HL-60/S4 treated with phorbol 12-myristate 13-acetate at 8.2 ng/mL for 4 days and 3 days (cell line): ENCODE measurements around the gene LILRB5.
"Not testable (repeated sequence)": the region's sequence is repeated elsewhere in the genome, so short reads cannot be mapped to it uniquely, and the experiment has no call there.

Experiments used
- in situ Hi-C: fragments of 300-500 bp; cut with MboI; formaldehyde crosslinking; loops from 2 replicates; pipeline ENCODE4 v1.15.0; 2022; ENCODE audit warnings: low sequenced_read_pairs

LILRB5 gene

GRCh38 chr19:54245936-54246335 lies 11.1 kb downstream of the LILRB5 start:
- in situ Hi-C loops = no loop called here

GRCh38 chr19:54243809-54244208 lies 13.3 kb downstream of the LILRB5 start:
- in situ Hi-C loops = not testable (repeated sequence)

GRCh38 chr19:54242646-54243045 lies 14.4 kb downstream of the LILRB5 start, which contains the start of gene LILRA6:
Gene LILRA6 (minus strand): TSS chr19:54242790.
- in situ Hi-C loops = not testable (repeated sequence)

- in situ Hi-C loops = not testable (repeated sequence)
Measured at GRCh38 chr19:54242234-54242633, 14.8 kb downstream of the LILRB5 start.

GRCh38 chr19:54240372-54241336 lies 16.4 kb downstream of the LILRB5 start:
- in situ Hi-C loops = not testable (repeated sequence)

- in situ Hi-C loops = not testable (repeated sequence)
Measured at GRCh38 chr19:54239491-54240371, 17.3 kb downstream of the LILRB5 start.

GRCh38 chr19:54233941-54234340 lies 23.1 kb downstream of the LILRB5 start:
- in situ Hi-C loops = no loop called here

- in situ Hi-C loops = no loop called here
Measured at GRCh38 chr19:54231077-54231931, 25.8 kb downstream of the LILRB5 start.

GRCh38 chr19:54230031-54230430 lies 27.0 kb downstream of the LILRB5 start:
- in situ Hi-C loops = no loop called here

- in situ Hi-C loops = no loop called here
Measured at GRCh38 chr19:54229146-54229545, 27.9 kb downstream of the LILRB5 start.

GRCh38 chr19:54224619-54225018 lies 32.5 kb downstream of the LILRB5 start:
- in situ Hi-C loops = not testable (repeated sequence)

GRCh38 chr19:54223937-54224281 lies 33.2 kb downstream of the LILRB5 start:
- in situ Hi-C loops = not testable (repeated sequence)

GRCh38 chr19:54223277-54223936 lies 33.7 kb downstream of the LILRB5 start:
- in situ Hi-C loops = not testable (repeated sequence)

- in situ Hi-C loops = not testable (repeated sequence)
Measured at GRCh38 chr19:54222474-54223276, 34.4 kb downstream of the LILRB5 start, which contains the start of gene LILRB3. Gene LILRB3 (minus strand): TSS chr19:54223007. CDS start chr19:54222976, 31 bp downstream.

GRCh38 chr19:54221947-54222346 lies 35.1 kb downstream of the LILRB5 start:
- in situ Hi-C loops = not testable (repeated sequence)

GRCh38 chr19:54219702-54220101 lies 37.4 kb downstream of the LILRB5 start:
- in situ Hi-C loops = not testable (repeated sequence)

GRCh38 chr19:54218960-54219661 lies 38.0 kb downstream of the LILRB5 start:
- in situ Hi-C loops = no loop called here

GRCh38 chr19:54218259-54218658 lies 38.8 kb downstream of the LILRB5 start:
- in situ Hi-C loops = no loop called here
